PC-9 (cell line): ENCODE data around the gene KCNQ5. TPM values are rescaled to one million over a fixed set of nuclear protein-coding genes. Genes with fewer than 3 reads are reported as not detected.

Source experiments
- BruUV-seq: library from RNA; stranded (reverse); fragments of 400-500 nt; replicated peaks from 2 replicates; lab custom pipeline; 2021; lab: Mats Ljungman, UMichigan
- CTCF ChIA-PET: fragments of 300-600 bp; sonication (Branson Sonifier 250); formaldehyde crosslinking; loops from one replicate; lab custom pipeline; 2022; ENCODE audit warnings: antibody characterized with exemption; lab: Charles Lee
- POLR2A ChIA-PET: fragments of 300-600 bp; sonication (Branson Sonifier 250); formaldehyde crosslinking; loops from one replicate; lab custom pipeline; 2022; ENCODE audit warnings: antibody characterized with exemption; ENCODE audit not compliant: unreplicated experiment; lab: Charles Lee
- DNase-seq, 2 experiments: peaks; one replicate each; pipeline versions ENCODE4 v3.0.0 to v3.0.0-alpha.2; 2015 to 2022; ENCODE audit warnings: mixed read lengths in 1 of 2
- H2AFZ ChIP-seq: fragments of 200-600 bp; sonication (generic); 2 replicates; pipeline ENCODE4 v1.8.1; 2017; ENCODE audit warnings: antibody characterized with exemption
- H3F3A ChIP-seq: fragments of 200-600 bp; sonication (generic); 2 replicates; pipeline ENCODE4 v1.8.1; 2017; ENCODE audit warnings: antibody characterized with exemption, mild to moderate bottlenecking, low read depth; ENCODE audit not compliant: insufficient read depth
- H3K27ac ChIP-seq: fragments of 200-600 bp; sonication (generic); 2 replicates; pipeline ENCODE4 v1.6.1; 2016; ENCODE audit warnings: mixed run types
- H3K27me3 ChIP-seq: fragments of 200-600 bp; sonication (generic); 2 replicates; pipeline ENCODE4 v1.6.1; 2016; ENCODE audit warnings: low read depth, mixed run types; ENCODE audit not compliant: insufficient read depth
- H3K36me3 ChIP-seq: fragments of 200-600 bp; sonication (generic); 2 replicates; pipeline ENCODE4 v1.6.1; 2016; ENCODE audit warnings: low read depth, mixed run types
- H3K4me1 ChIP-seq: fragments of 200-600 bp; sonication (generic); replicated peaks from 2 replicates; pipeline ENCODE4 v1.6.1; 2016; ENCODE audit warnings: mixed run types; ENCODE audit not compliant: insufficient read depth
- H3K4me2 ChIP-seq: fragments of 200-600 bp; sonication (generic); 2 replicates; pipeline ENCODE4 v1.6.1; 2017; ENCODE audit warnings: mixed run types
- H3K4me3 ChIP-seq: fragments of 200-600 bp; sonication (generic); 2 replicates; pipeline ENCODE4 v1.6.1; 2016; ENCODE audit warnings: mixed run types
- H3K79me2 ChIP-seq: fragments of 200-600 bp; sonication (generic); 2 replicates; pipeline ENCODE4 v1.6.1; 2017; ENCODE audit warnings: low read depth, mixed run types
- H3K9me2 ChIP-seq: fragments of 200-600 bp; sonication (generic); 2 replicates; pipeline ENCODE4 v1.8.1; 2017; ENCODE audit warnings: mild to moderate bottlenecking; ENCODE audit not compliant: insufficient read depth
- H3K9me3 ChIP-seq: fragments of 200-600 bp; sonication (generic); 2 replicates; pipeline ENCODE4 v1.8.1; 2016; ENCODE audit warnings: low read depth; ENCODE audit not compliant: insufficient read depth
- H4K20me1 ChIP-seq: fragments of 200-600 bp; sonication (generic); 2 replicates; pipeline ENCODE4 v1.8.1; 2017; ENCODE audit not compliant: insufficient read depth
- CTCF ChIP-seq: fragments of 200-600 bp; sonication (generic); conservative IDR thresholded peaks from 2 replicates; pipeline ENCODE4 v1.6.1; 2017; ENCODE audit warnings: mixed run types, antibody characterized with exemption, mild to moderate bottlenecking, moderate library complexity
- EZH2 ChIP-seq: fragments of 200-600 bp; sonication (generic); IDR thresholded peaks from 2 replicates; pipeline ENCODE4 v1.8.0; 2017; ENCODE audit warnings: antibody characterized with exemption, low read depth
- intact Hi-C: fragments of 100-400 bp; cut with micrococcal nuclease; formaldehyde crosslinking; loops from one replicate; pipeline ENCODE4 v1.10.0; 2022; ENCODE audit not compliant: unreplicated experiment
- total RNA-seq: library from RNA; stranded (reverse); gene quantifications from 2 replicates; pipeline ENCODE4 v1.2.3, GENCODE V29; 2021

The KCNQ5 gene
- total RNA-seq, 1 experiment from 2014 or later: 0.20 TPM

- Histone ChIP-seq H3K4me1 (0 out of 2 replicates have a peak, but pooled peaks cover 5% of the 10 kb centered on the region), H3F3A (no peaks in the 10 kb centered on the region)
- BruUV-seq: no TSS peak
Measured at GRCh38 chr6:72911463-72912155, 289.7 kb downstream of the KCNQ5 start.

DNA sequence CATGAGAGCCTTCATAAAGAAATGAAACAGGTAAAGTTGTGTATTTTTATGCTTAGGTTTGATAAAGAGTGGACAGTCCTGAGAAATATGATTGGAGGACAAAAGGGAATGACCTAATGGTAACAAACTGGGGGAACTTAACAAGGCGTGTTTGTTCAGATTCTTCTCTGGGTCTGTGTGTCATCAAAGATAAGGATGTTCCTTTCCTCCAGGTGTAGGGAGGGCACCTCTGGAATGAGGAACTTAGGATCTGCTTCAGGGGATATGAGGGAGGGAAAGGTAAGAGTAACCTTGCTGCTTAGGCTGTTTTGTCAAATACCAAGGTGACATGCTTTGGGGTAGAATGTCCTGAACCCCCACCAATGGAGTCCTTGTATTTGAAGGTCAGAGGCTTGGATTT lies 291.9 kb downstream of the KCNQ5 start:
- BruUV-seq: no TSS peak
- Histone ChIP-seq H3K4me2 (peak overlapping the region; percentile 11; the same call in 1 of the 2 replicates), H2AFZ (no peak overlapping the region), H3K9me2 (no peaks in the 10 kb centered on the region), H3F3A (no peaks in the 10 kb centered on the region), H3K27me3 (no peaks in the 10 kb centered on the region), H3K27ac (no peak overlapping the region), H3K79me2 (no peaks in the 10 kb centered on the region), H3K4me3 (no peak overlapping the region), H4K20me1 (no peaks in the 10 kb centered on the region), H3K4me1 (0 out of 2 replicates have a peak, but pooled peaks cover 5% of the 10 kb centered on the region), H3K9me3 (no peaks in the 10 kb centered on the region), H3K36me3 (no peaks in the 10 kb centered on the region)
- intact Hi-C loops: no loop called here
- CTCF ChIA-PET: no interaction called here
- POLR2A ChIA-PET: no interaction called here
- TF ChIP-seq CTCF (no peak), EZH2 (no peak)
- no peak for DNase-seq

More at GRCh38 chr6:72911463-72912155, 289.7 kb downstream of the KCNQ5 start:
- H3K9me3 ChIP-seq: no peaks in the 10 kb centered on the region
- H3K4me2 ChIP-seq: no peak overlapping the region
- no peaks in the 10 kb centered on the region for H3K79me2 ChIP-seq
- POLR2A ChIA-PET: no interaction called here
- CTCF ChIA-PET: no interaction called here
- no peak for TF ChIP-seq CTCF
- no peak for TF ChIP-seq EZH2
- H3K9me2 ChIP-seq: no peaks in the 10 kb centered on the region
- no peaks in the 10 kb centered on the region for H3K36me3 ChIP-seq
- H3K4me3 ChIP-seq: no peak overlapping the region
- H4K20me1 ChIP-seq: no peaks in the 10 kb centered on the region
- intact Hi-C loops: no loop called here
- DNase-seq: no peak
- no peak overlapping the region for H2AFZ ChIP-seq
- H3K27me3 ChIP-seq: no peaks in the 10 kb centered on the region
- no peak overlapping the region for H3K27ac ChIP-seq

DNA sequence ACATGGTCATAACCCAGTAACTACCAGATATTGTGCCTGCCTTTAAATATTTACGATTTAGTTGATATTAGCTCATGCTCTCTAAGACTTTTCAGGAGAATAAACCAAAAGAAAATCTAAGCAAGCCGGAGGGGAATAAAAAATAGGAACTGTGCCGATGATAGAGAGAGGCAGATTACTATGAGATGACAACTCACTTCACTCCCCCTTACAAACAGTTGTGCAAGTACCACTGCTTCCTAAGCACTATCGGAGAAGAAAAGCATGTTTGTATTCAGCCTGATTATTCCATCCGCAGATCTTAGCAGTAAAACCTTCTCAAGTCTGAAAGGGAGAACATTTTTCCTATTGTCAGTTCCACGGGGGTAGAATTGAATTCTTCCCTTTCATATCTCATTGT lies 294.4 kb downstream of the KCNQ5 start:
- H3K27ac ChIP-seq: no peak overlapping the region
- no peaks in the 10 kb centered on the region for H3K9me2 ChIP-seq
- no peak overlapping the region for H2AFZ ChIP-seq
- POLR2A ChIA-PET: no interaction called here
- H4K20me1 ChIP-seq: no peaks in the 10 kb centered on the region
- no peak for DNase-seq
- no peaks in the 10 kb centered on the region for H3K27me3 ChIP-seq
- intact Hi-C loops: no loop called here
- H3K36me3 ChIP-seq: no peaks in the 10 kb centered on the region
- CTCF ChIA-PET: no interaction called here
- H3F3A ChIP-seq: no peaks in the 10 kb centered on the region
- H3K79me2 ChIP-seq: no peaks in the 10 kb centered on the region
- H3K4me3 ChIP-seq: no peak overlapping the region
- H3K4me2 ChIP-seq: no peak overlapping the region
- TF ChIP-seq CTCF: no peak
- TF ChIP-seq EZH2: no peak
- H3K9me3 ChIP-seq: no peaks in the 10 kb centered on the region
- 0 out of 2 replicates have a peak, but pooled peaks cover 5% of the 10 kb centered on the region for H3K4me1 ChIP-seq
- BruUV-seq: no TSS peak
